Muscle layer of colon (tissue), 2 donors: ENCODE data around the gene ADIG.

Experiments
- H3K27ac ChIP-seq: one replicate; pipeline ENCODE4 v1.7.0; 2013; ENCODE audit warnings: low read depth, mild to moderate bottlenecking, low read length, moderate library complexity
- H3K27me3 ChIP-seq, 2 donors: one replicate each; pipeline ENCODE4 v1.7.0; 2013; ENCODE audit warnings: low read length in 2 of 2, mild to moderate bottlenecking in 2 of 2; ENCODE audit not compliant: insufficient read depth in 2 of 2, control insufficient read depth in 1 of 2
- H3K36me3 ChIP-seq: one replicate; pipeline ENCODE4 v1.7.0; 2013; ENCODE audit warnings: mild to moderate bottlenecking, low read length; ENCODE audit not compliant: insufficient read depth
- H3K4me1 ChIP-seq: one replicate; pipeline ENCODE4 v1.7.0; 2013; ENCODE audit warnings: mild to moderate bottlenecking, low read length; ENCODE audit not compliant: insufficient read depth
- H3K4me3 ChIP-seq, 2 donors: one replicate each; pipeline ENCODE4 v1.7.0; 2013; ENCODE audit warnings: low read length in 2 of 2, low read depth in 1 of 2, mild to moderate bottlenecking in 1 of 2, moderate library complexity in 1 of 2
- H3K9ac ChIP-seq: one replicate; pipeline ENCODE4 v1.7.0; 2013; ENCODE audit warnings: low read length
- H3K9me3 ChIP-seq: one replicate; pipeline ENCODE4 v1.7.0; 2013; ENCODE audit warnings: mild to moderate bottlenecking, low read length
- donor health status: abdominal sarcoma.
- donor health status: Adenocarcinoma of cecum.

Gene ADIG

GRCh38 chr20:38554986-38555385, 26.0 kb upstream of the ADIG start:
- Histone ChIP-seq H3K9ac (no peak overlapping the region), H3K9me3 (no peaks in the 10 kb centered on the region), H3K4me3 (no peak overlapping the region), H3K4me1 (no peaks in the 10 kb centered on the region), H3K27ac (no peak overlapping the region), H3K36me3 (peaks cover 70% of the 10 kb centered on the region), H3K27me3 (no peaks in the 10 kb centered on the region)

- H3K27ac ChIP-seq: no peak overlapping the region
- H3K27me3 ChIP-seq: no peaks in the 10 kb centered on the region
- H3K4me1 ChIP-seq: no peaks in the 10 kb centered on the region
- H3K9ac ChIP-seq: no peak overlapping the region
- H3K4me3 ChIP-seq: no peak overlapping the region
- no peaks in the 10 kb centered on the region for H3K9me3 ChIP-seq
- peaks cover 72% of the 10 kb centered on the region for H3K36me3 ChIP-seq
Observed at GRCh38 chr20:38555395-38555794, 25.6 kb upstream of the ADIG start.

GRCh38 chr20:38557174-38557573, 23.8 kb upstream of the ADIG start:
- Histone ChIP-seq H3K9ac (no peak overlapping the region), H3K9me3 (no peaks in the 10 kb centered on the region), H3K36me3 (peaks cover 58% of the 10 kb centered on the region), H3K27me3 (no peaks in the 10 kb centered on the region), H3K4me3 (no peak overlapping the region), H3K27ac (no peak overlapping the region), H3K4me1 (no peaks in the 10 kb centered on the region)

- Histone ChIP-seq H3K4me3 (no peak overlapping the region), H3K36me3 (peaks cover 54% of the 10 kb centered on the region), H3K27me3 (no peaks in the 10 kb centered on the region), H3K4me1 (no peaks in the 10 kb centered on the region), H3K9ac (no peak overlapping the region), H3K9me3 (no peaks in the 10 kb centered on the region), H3K27ac (no peak overlapping the region)
Observed at GRCh38 chr20:38558596-38559360, 22.2 kb upstream of the ADIG start.

GRCh38 chr20:38559764-38560163, 21.2 kb upstream of the ADIG start:
- Histone ChIP-seq H3K4me3 (no peak overlapping the region), H3K9ac (no peak overlapping the region), H3K27ac (no peak overlapping the region), H3K9me3 (no peaks in the 10 kb centered on the region), H3K36me3 (peaks cover 47% of the 10 kb centered on the region), H3K4me1 (no peaks in the 10 kb centered on the region), H3K27me3 (no peaks in the 10 kb centered on the region)

- Histone ChIP-seq H3K36me3 (peaks cover 48% of the 10 kb centered on the region), H3K9me3 (no peaks in the 10 kb centered on the region)
Observed at GRCh38 chr20:38563802-38564431, 17.1 kb upstream of the ADIG start.

GRCh38 chr20:38564680-38565079, 16.3 kb upstream of the ADIG start:
- H3K36me3 ChIP-seq: peaks cover 49% of the 10 kb centered on the region
- no peaks in the 10 kb centered on the region for H3K4me1 ChIP-seq
- no peak overlapping the region for H3K27ac ChIP-seq
- H3K9me3 ChIP-seq: no peaks in the 10 kb centered on the region
- H3K9ac ChIP-seq: no peak overlapping the region
- no peak overlapping the region for H3K4me3 ChIP-seq
- no peaks in the 10 kb centered on the region for H3K27me3 ChIP-seq

More at GRCh38 chr20:38563802-38564431, 17.1 kb upstream of the ADIG start:
- Histone ChIP-seq H3K27ac (no peak overlapping the region), H3K27me3 (no peaks in the 10 kb centered on the region), H3K4me3 (no peak overlapping the region), H3K9ac (no peak overlapping the region), H3K4me1 (no peaks in the 10 kb centered on the region)

GRCh38 chr20:38566036-38566598, 14.9 kb upstream of the ADIG start:
- H3K9me3 ChIP-seq: no peaks in the 10 kb centered on the region
- no peak overlapping the region for H3K4me3 ChIP-seq
- peaks cover 48% of the 10 kb centered on the region for H3K36me3 ChIP-seq
- no peak overlapping the region for H3K27ac ChIP-seq
- H3K27me3 ChIP-seq: no peaks in the 10 kb centered on the region
- no peaks in the 10 kb centered on the region for H3K4me1 ChIP-seq
- no peak overlapping the region for H3K9ac ChIP-seq

GRCh38 chr20:38569747-38570525, 11.1 kb upstream of the ADIG start:
- H3K27me3 ChIP-seq: no peaks in the 10 kb centered on the region
- no peaks in the 10 kb centered on the region for H3K4me1 ChIP-seq
- no peak overlapping the region for H3K9ac ChIP-seq
- no peaks in the 10 kb centered on the region for H3K9me3 ChIP-seq
- H3K27ac ChIP-seq: no peak overlapping the region
- H3K36me3 ChIP-seq: peaks cover 54% of the 10 kb centered on the region
- no peak overlapping the region for H3K4me3 ChIP-seq

- H3K4me3 ChIP-seq: no peak overlapping the region
- no peaks in the 10 kb centered on the region for H3K4me1 ChIP-seq
- peaks cover 58% of the 10 kb centered on the region for H3K36me3 ChIP-seq
- H3K27me3 ChIP-seq: no peaks in the 10 kb centered on the region
- no peak overlapping the region for H3K9ac ChIP-seq
- H3K9me3 ChIP-seq: no peaks in the 10 kb centered on the region
- no peak overlapping the region for H3K27ac ChIP-seq
Observed at GRCh38 chr20:38573413-38573812, 7.6 kb upstream of the ADIG start.

GRCh38 chr20:38579219-38579910, 1.6 kb upstream of the ADIG start:
- Histone ChIP-seq H3K27ac (no peak overlapping the region), H3K27me3 (no peaks in the 10 kb centered on the region), H3K9me3 (no peaks in the 10 kb centered on the region)

More at GRCh38 chr20:38579219-38579910, 1.6 kb upstream of the ADIG start:
- Histone ChIP-seq H3K4me3 (no peak overlapping the region), H3K36me3 (peaks cover 28% of the 10 kb centered on the region), H3K9ac (no peak overlapping the region), H3K4me1 (peaks cover 3% of the 10 kb centered on the region)
